Panc1 (cell line): ENCODE measurements around the gene WDFY2. TPM values are rescaled to one million over a fixed set of nuclear protein-coding genes. Genes with fewer than 3 reads are reported as not detected.

Source experiments
- ATAC-seq: fragments of 200-7000 bp; cut with Tn5 transposase; 2 replicates; pipeline ENCODE4 v1.9.1; 2020; ENCODE audit warnings: mild to moderate bottlenecking, moderate library complexity
- BruUV-seq: library from RNA; stranded (reverse); fragments of 400-500 nt; replicated peaks from 2 replicates; lab custom pipeline; 2021; lab: Mats Ljungman, UMichigan
- CTCF ChIA-PET: fragments of 300-600 bp; sonication (Branson Sonifier 250); formaldehyde crosslinking; loops from one replicate; lab custom pipeline; 2022; ENCODE audit warnings: antibody characterized with exemption; lab: Charles Lee
- POLR2A ChIA-PET: fragments of 300-600 bp; sonication (Branson Sonifier 250); formaldehyde crosslinking; loops from one replicate; lab custom pipeline; 2022; ENCODE audit warnings: antibody characterized with exemption; lab: Charles Lee
- DNase-seq: peaks from one replicate; pipeline ENCODE4 v3.0.0-alpha.2; 2010; ENCODE audit warnings: low read depth, low spot score
- H3K27ac ChIP-seq: 2 replicates; pipeline ENCODE4 v1.5.1; 2011; ENCODE audit warnings: mild to moderate bottlenecking, low read length, inconsistent platforms
- H3K27me3 ChIP-seq: fragments of 200-500 bp; sonication (Bioruptor generic); 2 replicates; pipeline ENCODE4 v1.6.0; 2014; ENCODE audit warnings: low read length, inconsistent platforms; ENCODE audit not compliant: control insufficient read depth, insufficient read depth
- H3K36me3 ChIP-seq: fragments of 200-500 bp; sonication (Bioruptor generic); 2 replicates; pipeline ENCODE4 v1.5.1; 2014; ENCODE audit warnings: inconsistent platforms, mild to moderate bottlenecking, low read length, moderate library complexity; ENCODE audit not compliant: control insufficient read depth, insufficient read depth
- H3K4me1 ChIP-seq: 2 replicates; pipeline ENCODE4 v1.5.1; 2011; ENCODE audit warnings: inconsistent platforms, mild to moderate bottlenecking, low read length, moderate library complexity; ENCODE audit not compliant: control insufficient read depth, insufficient read depth
- H3K4me3 ChIP-seq, 2 experiments: 2 replicates each; pipeline ENCODE4 v1.5.1; 2011 to 2012; ENCODE audit warnings: low read depth in 2 of 2, low read length in 2 of 2, mild to moderate bottlenecking in 2 of 2, inconsistent platforms in 1 of 2, moderate library complexity in 1 of 2
- H3K9me3 ChIP-seq: fragments of 200-500 bp; sonication (Bioruptor generic); 2 replicates; pipeline ENCODE4 v1.5.1; 2014; ENCODE audit warnings: low read depth, mild to moderate bottlenecking, inconsistent platforms, low read length, moderate library complexity; ENCODE audit not compliant: control insufficient read depth, insufficient read depth
- POLR2AphosphoS5 ChIP-seq: IDR thresholded peaks from 2 replicates; pipeline ENCODE4 v1.6.1; 2012; ENCODE audit warnings: mild to moderate bottlenecking, low read depth, low read length, moderate library complexity
- SIN3A ChIP-seq: IDR thresholded peaks from 2 replicates; pipeline ENCODE4 v1.6.1; 2012; ENCODE audit warnings: low read depth, mild to moderate bottlenecking, low read length, moderate library complexity, borderline replicate concordance; ENCODE audit not compliant: insufficient read depth
- TCF7L2 ChIP-seq: IDR thresholded peaks from 2 replicates; pipeline ENCODE4 v1.6.1; 2011; ENCODE audit warnings: mild to moderate bottlenecking, low read depth, low read length, inconsistent platforms
- in situ Hi-C: cut with HindIII; loops from 2 replicates; pipeline ENCODE4 v1.10.0; 2016; ENCODE audit warnings: low sequenced_read_pairs, low pct_unique_long_range_greater_than_20kb
- intact Hi-C: fragments of 100-400 bp; cut with micrococcal nuclease; formaldehyde crosslinking; loops from one replicate; pipeline ENCODE4 v1.10.0; 2022; ENCODE audit not compliant: unreplicated experiment
- total RNA-seq: library from RNA; stranded (reverse); gene quantifications from one replicate; pipeline ENCODE4 v1.2.1, GENCODE V29; 2021; ENCODE audit not compliant: unreplicated experiment
- TF ChIP-seq, protein P1 (sequence below): fragments of 450-650 bp; IDR thresholded peaks from 2 replicates; pipeline ENCODE4 v1.5.1; 2017; ENCODE audit warnings: mild to moderate bottlenecking
- TF ChIP-seq, protein P2 (sequence below), 2 experiments: IDR thresholded peaks; 2 replicates each; pipeline ENCODE4 v1.6.1; 2011 to 2012; ENCODE audit warnings: low read depth in 2 of 2, control low read depth in 1 of 2, low read length in 1 of 2, mild to moderate bottlenecking in 1 of 2, moderate library complexity in 1 of 2; ENCODE audit not compliant: insufficient read depth in 1 of 2

The WDFY2 gene
- total RNA-seq, 1 experiment from 2014 or later = 7.8 TPM

DNA sequence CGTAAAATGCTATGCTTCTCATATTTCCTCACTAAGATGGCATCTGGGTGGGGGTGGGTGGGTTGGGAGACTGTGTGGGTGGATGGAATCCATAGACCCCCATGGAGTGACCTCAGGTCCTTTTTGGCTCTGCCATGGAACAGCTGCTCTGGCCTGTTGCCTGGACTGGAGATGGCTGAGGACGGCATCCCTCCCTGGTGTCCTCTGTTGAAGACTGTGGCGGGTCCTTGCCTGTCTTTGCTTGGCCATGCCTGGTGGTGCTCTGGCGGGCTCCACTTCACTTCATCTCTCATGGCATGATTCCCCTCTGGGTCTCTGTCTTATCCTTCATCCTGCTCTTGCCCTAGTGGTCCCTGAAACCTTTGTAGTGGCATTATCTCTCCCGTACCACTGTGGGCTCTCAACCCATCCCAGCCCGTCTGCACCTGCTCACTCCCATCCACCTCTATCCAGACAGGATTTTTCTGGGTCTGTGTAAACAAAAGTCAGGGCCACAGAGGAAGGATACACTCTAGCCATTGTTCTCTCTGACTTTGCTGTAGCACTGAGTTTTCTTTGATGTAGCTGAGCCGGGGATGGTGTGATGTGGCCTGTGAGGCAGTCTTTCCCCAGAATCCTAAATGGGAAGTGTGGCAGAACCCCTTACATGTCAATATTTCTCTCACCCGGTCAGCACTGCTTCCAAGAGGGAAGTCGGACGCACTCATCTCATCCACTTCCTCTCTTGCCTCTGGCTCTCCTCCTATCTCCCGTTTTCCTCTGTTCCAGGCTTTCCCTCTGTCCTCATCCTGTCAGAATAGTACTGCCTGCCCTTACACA, 36.1 kb downstream of the WDFY2 start:
- TF ChIP-seq, protein P1, sequence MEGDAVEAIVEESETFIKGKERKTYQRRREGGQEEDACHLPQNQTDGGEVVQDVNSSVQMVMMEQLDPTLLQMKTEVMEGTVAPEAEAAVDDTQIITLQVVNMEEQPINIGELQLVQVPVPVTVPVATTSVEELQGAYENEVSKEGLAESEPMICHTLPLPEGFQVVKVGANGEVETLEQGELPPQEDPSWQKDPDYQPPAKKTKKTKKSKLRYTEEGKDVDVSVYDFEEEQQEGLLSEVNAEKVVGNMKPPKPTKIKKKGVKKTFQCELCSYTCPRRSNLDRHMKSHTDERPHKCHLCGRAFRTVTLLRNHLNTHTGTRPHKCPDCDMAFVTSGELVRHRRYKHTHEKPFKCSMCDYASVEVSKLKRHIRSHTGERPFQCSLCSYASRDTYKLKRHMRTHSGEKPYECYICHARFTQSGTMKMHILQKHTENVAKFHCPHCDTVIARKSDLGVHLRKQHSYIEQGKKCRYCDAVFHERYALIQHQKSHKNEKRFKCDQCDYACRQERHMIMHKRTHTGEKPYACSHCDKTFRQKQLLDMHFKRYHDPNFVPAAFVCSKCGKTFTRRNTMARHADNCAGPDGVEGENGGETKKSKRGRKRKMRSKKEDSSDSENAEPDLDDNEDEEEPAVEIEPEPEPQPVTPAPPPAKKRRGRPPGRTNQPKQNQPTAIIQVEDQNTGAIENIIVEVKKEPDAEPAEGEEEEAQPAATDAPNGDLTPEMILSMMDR = no peak
- no peak for TF ChIP-seq TCF7L2
- intact Hi-C loops (no loop called here), in situ Hi-C loops (no loop called here)
- no peak for DNase-seq
- Histone ChIP-seq H3K27me3 (no peaks in the 10 kb centered on the region), H3K9me3 (no peaks in the 10 kb centered on the region), H3K27ac (peak overlapping the region; percentile 31; the same call in 1 of the 2 replicates), H3K4me1 (no peaks in the 10 kb centered on the region; the same call in none of the 2 replicates), H3K4me3 (no peak overlapping the region), H3K36me3 (no peaks in the 10 kb centered on the region)
- no peak for ATAC-seq
- ChIA-PET CTCF (no interaction called here), POLR2A (no interaction called here)
- BruUV-seq = no TSS peak

DNA sequence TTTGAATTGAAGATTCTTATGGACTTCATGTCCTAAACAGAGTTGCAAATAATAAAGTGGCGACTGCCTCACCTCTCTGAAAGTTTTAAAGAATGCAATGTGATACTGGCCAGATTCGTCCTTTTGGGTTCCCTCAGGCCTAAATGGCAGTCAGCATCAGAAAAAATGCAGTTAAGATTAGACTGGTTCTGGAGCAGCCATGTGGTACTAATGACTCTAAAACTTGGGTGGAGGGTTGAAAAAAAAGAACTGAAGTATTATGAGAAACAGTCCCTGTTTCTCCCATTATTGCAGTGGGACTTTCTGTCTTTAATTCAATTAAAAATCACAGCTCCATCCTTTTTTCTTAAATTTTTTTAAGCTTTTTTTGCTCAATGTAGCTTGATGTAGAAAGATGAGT, 37.3 kb downstream of the WDFY2 start:
- no peak overlapping the region for H3K27ac ChIP-seq
- intact Hi-C loops = no loop called here
- ChIA-PET CTCF (no interaction called here), POLR2A (no interaction called here)
- DNase-seq (no peak), ATAC-seq (no peak)
- no TSS peak for BruUV-seq
- H3K36me3 ChIP-seq = no peaks in the 10 kb centered on the region
- no peaks in the 10 kb centered on the region for H3K9me3 ChIP-seq
- TF ChIP-seq, protein P2, sequence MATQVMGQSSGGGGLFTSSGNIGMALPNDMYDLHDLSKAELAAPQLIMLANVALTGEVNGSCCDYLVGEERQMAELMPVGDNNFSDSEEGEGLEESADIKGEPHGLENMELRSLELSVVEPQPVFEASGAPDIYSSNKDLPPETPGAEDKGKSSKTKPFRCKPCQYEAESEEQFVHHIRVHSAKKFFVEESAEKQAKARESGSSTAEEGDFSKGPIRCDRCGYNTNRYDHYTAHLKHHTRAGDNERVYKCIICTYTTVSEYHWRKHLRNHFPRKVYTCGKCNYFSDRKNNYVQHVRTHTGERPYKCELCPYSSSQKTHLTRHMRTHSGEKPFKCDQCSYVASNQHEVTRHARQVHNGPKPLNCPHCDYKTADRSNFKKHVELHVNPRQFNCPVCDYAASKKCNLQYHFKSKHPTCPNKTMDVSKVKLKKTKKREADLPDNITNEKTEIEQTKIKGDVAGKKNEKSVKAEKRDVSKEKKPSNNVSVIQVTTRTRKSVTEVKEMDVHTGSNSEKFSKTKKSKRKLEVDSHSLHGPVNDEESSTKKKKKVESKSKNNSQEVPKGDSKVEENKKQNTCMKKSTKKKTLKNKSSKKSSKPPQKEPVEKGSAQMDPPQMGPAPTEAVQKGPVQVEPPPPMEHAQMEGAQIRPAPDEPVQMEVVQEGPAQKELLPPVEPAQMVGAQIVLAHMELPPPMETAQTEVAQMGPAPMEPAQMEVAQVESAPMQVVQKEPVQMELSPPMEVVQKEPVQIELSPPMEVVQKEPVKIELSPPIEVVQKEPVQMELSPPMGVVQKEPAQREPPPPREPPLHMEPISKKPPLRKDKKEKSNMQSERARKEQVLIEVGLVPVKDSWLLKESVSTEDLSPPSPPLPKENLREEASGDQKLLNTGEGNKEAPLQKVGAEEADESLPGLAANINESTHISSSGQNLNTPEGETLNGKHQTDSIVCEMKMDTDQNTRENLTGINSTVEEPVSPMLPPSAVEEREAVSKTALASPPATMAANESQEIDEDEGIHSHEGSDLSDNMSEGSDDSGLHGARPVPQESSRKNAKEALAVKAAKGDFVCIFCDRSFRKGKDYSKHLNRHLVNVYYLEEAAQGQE (IDR thresholded peaks at IDR 0.05; ENCODE audit: insufficient read depth in 1 of 2, low read depth in 2 of 2, low read length in 1 of 2) = no peak
- TF ChIP-seq, protein P1 = no peak
- TF ChIP-seq POLR2AphosphoS5 = no peak
- no peak for TF ChIP-seq TCF7L2
- TF ChIP-seq SIN3A = no peak
- H3K27me3 ChIP-seq = no peaks in the 10 kb centered on the region
- in situ Hi-C loops = no loop called here
- H3K4me1 ChIP-seq = peaks cover 4% of the 10 kb centered on the region
- H3K4me3 ChIP-seq = no peak overlapping the region
